IPS-11a (cell line): ENCODE measurements around the gene CNR1.
A peak's percentile ranks its signal among the peaks of the same experiment; 100 is the strongest.
"Not testable (repeated sequence)": the region's sequence is repeated elsewhere in the genome, so short reads cannot be mapped to it uniquely, and the experiment has no call there.

Experiments used
- H3K4me3 ChIP-seq: one replicate; pipeline ENCODE4 v1.5.1; 2013; ENCODE audit warnings: low read depth, low read length, control low read depth

Gene CNR1

GRCh38 chr6:88165844-88166492 lies at the start of gene CNR1:
TSS of gene CNR1 (minus strand) at chr6:88166347. CDS start at chr6:88145274, 21,073 bp downstream.
- peak within 1 kb of the TSS; percentile 62 for H3K4me3 ChIP-seq

GRCh38 chr6:88211446-88211845 lies 45.3 kb upstream of the CNR1 start:
- H3K4me3 ChIP-seq, result no peak overlapping the region

DNA sequence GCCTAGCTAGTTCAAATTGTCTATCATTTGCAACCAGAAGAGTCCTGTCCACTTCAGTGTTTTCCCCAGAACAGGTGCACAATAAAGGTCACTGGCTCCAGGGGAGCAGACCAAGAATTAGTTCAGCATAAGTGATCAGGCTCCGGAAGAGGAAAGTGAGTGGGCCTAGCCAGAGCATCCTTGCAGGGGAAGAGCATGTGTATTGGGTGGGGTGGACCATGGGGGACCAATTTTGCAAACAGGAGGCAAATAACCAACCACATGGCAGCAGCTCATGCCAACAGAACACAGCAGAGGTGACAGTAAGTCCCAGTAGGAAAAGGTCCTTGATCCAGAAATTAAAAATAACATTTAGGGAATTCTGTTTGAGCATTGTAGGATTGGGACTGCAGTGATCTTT lies 43.2 kb upstream of the CNR1 start:
- no peak overlapping the region for H3K4me3 ChIP-seq

DNA sequence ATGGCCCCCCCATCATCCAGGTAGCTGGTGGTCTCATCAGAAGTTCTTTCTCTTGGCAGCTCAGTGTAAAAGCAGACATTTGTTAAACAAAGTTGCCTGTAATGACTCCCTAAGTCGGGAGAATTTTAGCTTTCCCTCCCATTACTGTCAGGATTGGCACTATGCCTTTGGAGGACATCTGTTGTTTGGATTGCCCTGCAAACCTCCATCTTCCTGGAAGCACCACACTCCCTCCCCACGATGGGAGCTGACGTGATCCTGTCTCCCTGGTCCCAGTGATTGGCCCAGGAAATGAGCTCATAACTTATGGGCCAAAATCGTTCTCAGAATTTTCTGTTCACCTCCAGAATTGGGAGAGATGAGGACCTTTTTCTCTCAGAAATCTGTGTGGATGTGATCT lies 42.6 kb upstream of the CNR1 start:
- no peak overlapping the region for H3K4me3 ChIP-seq

DNA sequence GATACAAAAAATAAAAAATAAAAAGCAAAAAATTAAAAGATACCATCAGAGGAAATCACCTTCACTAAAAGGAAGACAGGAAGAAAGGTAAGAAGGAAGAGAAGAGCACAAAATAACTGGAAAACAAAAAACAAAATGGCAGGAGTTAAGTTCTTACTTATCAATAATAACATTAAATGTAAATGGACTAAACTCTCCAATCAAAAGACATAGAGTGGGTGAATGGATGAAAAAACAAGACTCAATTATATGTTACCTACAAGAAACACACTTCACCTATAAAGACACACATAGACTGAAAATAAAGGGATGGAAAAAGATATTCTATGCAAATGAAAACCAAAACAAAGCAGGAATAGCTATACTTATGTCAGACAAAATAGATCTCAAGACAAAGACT lies 35.6 kb upstream of the CNR1 start:
- not testable (repeated sequence) for H3K4me3 ChIP-seq

DNA sequence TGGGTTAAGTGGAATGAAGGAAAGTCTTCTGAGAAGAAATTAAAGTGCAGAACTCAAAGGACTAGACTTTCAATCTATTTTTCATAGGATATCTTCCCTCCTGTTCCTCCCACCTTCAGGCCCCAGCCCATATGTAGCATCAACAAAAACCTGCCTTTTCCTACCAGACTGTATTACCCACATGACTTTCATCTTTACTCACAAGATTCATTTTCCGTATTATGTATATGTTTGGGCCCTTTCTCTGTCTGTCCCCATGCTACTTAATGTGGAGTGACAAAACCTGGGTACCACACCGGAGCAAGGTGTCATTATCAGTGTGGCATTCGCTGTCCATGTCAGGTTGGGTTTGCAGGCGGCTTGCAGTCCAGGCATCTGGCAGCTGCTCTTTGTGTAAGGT lies 18.8 kb upstream of the CNR1 start:
- no peak overlapping the region for H3K4me3 ChIP-seq

DNA sequence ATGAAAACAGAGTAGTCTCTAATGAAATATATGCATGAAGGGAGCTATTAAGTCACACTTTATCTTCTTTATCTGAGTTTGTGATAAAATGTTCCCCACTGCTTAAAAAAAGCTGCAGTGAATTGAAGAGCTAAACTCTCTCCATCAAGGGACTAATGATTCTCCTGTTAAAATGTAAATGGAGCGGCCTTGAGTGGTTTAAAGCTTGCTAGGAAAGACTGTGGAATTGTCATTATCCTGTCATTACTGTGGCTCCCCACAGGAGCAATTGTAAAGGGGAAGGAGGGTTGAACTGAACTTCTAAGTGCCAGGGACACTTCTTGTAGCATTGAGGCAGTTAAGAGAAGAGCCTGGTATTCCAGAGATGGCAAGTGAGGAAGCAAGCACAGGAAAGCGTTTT lies 17.3 kb upstream of the CNR1 start:
- no peak overlapping the region for H3K4me3 ChIP-seq

- no peak overlapping the region for H3K4me3 ChIP-seq
Observed at GRCh38 chr6:88179692-88180091, 13.5 kb upstream of the CNR1 start.

GRCh38 chr6:88177961-88178464 lies 11.9 kb upstream of the CNR1 start:
- no peak overlapping the region for H3K4me3 ChIP-seq

- no peak overlapping the region for H3K4me3 ChIP-seq
Observed at GRCh38 chr6:88174906-88175305, 8.8 kb upstream of the CNR1 start.

- H3K4me3 ChIP-seq, result no peak overlapping the region
Observed at GRCh38 chr6:88171312-88171711, 5.2 kb upstream of the CNR1 start.

DNA sequence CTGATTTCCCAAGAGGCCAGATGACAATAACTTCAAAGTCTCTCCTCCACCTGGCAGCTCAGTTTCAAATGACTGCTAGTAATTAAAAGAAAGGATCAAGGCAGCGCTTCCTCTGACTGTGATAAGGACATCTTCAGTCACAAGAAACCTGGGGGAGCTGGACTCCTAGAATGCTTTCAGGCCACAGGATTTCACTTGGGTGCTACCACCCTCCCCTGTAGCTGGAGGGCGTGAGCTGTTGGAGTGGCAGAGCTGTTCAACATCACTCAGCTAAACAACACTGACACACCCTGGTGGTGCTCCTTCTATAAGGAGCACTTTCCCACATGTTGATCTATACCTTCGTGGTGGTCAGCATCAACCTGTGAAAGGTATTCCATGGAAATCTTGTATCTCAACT lies 2.2 kb upstream of the CNR1 start:
- H3K4me3 ChIP-seq, result no peak overlapping the region

GRCh38 chr6:88167352-88167937 lies 1.3 kb upstream of the CNR1 start:
- H3K4me3 ChIP-seq, result peak overlapping the region; percentile 62

GRCh38 chr6:88166493-88167351 lies 575 bp upstream of the CNR1 start:
- H3K4me3 ChIP-seq, result peak overlapping the region; percentile 62

- H3K4me3 ChIP-seq, result peak overlapping the region; percentile 62
Observed at GRCh38 chr6:88165087-88165843, 882 bp downstream of the CNR1 start.

GRCh38 chr6:88164061-88164460 lies 2.1 kb downstream of the CNR1 start:
- H3K4me3 ChIP-seq, result no peak overlapping the region

DNA sequence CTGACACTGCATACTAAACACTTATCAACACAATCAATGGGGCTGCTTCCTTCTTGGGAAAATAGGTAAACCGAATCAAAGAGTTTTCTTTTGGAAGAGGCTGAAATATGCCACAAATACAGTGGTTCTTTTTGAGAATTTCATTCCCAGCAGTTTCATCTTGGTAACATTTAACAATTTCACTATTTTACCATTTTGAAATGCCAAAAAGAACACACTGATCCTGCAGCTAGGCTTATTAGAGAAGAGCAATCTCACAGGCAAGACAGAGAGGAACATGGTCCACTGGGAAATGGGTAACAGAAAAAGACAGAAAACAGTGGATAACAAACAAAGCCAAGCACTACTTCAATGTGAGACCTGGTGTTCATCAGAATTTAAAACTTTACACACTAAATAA lies 2.5 kb downstream of the CNR1 start:
- no peak overlapping the region for H3K4me3 ChIP-seq

DNA sequence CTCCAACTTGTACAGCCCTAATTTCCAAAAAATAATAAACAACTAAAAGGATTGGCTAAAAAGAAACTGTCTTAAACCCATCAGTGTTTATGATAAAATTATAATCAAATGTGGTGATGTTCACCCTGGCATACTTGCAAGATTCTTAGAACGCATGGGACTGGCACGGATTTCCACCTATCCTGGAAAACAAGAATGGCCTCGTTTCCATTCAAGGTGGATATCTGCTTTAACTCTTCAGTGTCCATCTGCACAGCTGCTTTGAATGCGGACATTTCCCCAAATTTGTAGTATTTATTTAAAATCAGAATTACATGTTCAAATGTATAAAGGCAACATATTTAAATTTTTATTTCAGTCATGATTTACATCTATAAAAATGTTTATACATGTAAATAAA lies 4.2 kb downstream of the CNR1 start:
- H3K4me3 ChIP-seq, result no peak overlapping the region

DNA sequence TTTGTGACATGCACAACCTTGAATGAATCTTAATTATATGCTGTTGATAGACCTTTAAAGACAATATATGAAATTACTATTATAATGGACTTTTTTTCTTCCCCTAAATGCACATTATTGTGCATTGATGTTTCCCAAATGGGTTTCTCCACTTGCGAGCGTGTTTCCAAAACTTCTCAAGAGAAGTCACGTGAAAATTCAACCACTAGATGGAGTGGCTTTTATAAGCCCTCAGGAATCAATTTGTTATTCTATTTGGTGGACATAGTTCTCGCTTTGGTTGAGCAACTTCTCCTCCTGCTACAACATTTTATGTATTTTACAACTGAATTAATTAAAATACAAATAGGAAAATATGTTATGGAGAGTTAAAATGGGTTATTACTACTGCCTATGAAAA lies 9.0 kb downstream of the CNR1 start:
- no peak overlapping the region for H3K4me3 ChIP-seq

GRCh38 chr6:88145298-88145963 lies 20.7 kb downstream of the CNR1 start:
- no peak overlapping the region for H3K4me3 ChIP-seq
